SJCRH30 (cell line): ENCODE data around the gene LHFPL2. TPM values are rescaled to one million over a fixed set of nuclear protein-coding genes. Genes with fewer than 3 reads are reported as not detected.

Experiments used
- DNase-seq, 2 experiments: peaks; one replicate each; pipeline ENCODE4 v3.0.0-alpha.2; 2015 to 2020
- H3K27ac ChIP-seq: fragments of 250-450 bp; sonication (Bioruptor Pico); 2 replicates; pipeline ENCODE4 v1.5.1; 2020; ENCODE audit warnings: mild to moderate bottlenecking, moderate library complexity
- H3K27me3 ChIP-seq: fragments of 250-450 bp; sonication (Bioruptor Pico); 2 replicates; pipeline ENCODE4 v1.5.1; 2020; ENCODE audit warnings: mild to moderate bottlenecking, moderate library complexity
- H3K36me3 ChIP-seq: fragments of 250-450 bp; sonication (Bioruptor Pico); 2 replicates; pipeline ENCODE4 v1.5.1; 2020; ENCODE audit warnings: mild to moderate bottlenecking, moderate library complexity
- H3K4me1 ChIP-seq: fragments of 250-450 bp; sonication (Bioruptor Pico); 2 replicates; pipeline ENCODE4 v1.5.1; 2020; ENCODE audit warnings: mild to moderate bottlenecking, moderate library complexity
- H3K4me3 ChIP-seq: fragments of 250-450 bp; sonication (Bioruptor Pico); 2 replicates; pipeline ENCODE4 v1.5.1; 2020; ENCODE audit warnings: mild to moderate bottlenecking, moderate library complexity
- H3K9me3 ChIP-seq: fragments of 250-450 bp; sonication (Bioruptor Pico); replicated peaks from 2 replicates; pipeline ENCODE4 v1.5.1; 2020; ENCODE audit warnings: mild to moderate bottlenecking, moderate library complexity
- total RNA-seq: library from RNA; depleted of rRNA; stranded (reverse); fragments of >200 nt; shearing (Covaris generic); gene quantifications from 2 replicates; pipeline ENCODE4 v1.2.3, GENCODE V29; 2014

The LHFPL2 gene
- total RNA-seq, 1 experiment from 2014 or later = 21.7 TPM

DNA sequence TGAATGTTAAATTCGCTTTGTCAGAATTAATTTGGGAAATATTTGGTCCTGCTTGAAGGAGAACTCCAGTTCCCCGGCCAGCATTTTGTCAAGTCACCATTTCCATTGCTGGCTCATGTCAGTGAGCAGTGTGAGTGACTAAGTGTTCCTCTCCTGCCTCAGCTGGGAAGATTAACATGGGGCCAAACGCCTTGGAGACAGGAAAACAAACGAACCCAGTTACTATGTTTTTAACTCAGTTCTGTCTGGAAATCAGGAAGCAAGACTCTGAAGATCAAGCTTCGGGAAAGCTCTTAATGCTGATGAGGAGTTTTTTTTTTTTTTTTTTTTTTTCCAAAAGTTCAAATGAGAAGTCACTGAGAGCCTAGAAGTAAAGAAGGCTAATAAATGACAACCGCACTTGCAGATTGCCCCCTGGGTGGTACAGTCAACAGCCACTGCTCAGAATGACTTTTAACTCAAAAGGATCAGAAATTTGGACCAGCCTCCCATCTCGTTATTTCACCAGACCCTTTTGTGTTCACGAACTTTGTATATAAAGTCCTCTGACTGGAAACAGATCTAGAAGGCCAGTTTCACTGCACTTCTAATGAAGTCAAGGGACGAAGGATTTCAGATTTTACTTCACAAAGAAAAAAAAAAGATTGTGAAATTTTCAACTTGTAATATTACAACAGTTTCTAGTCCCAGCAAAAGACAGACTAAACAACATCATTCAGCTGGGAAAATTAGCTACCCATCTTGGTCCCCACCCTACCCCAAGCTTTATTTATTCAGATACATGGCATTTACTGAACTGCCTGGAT, 121.3 kb downstream of the LHFPL2 start:
- H3K4me1 ChIP-seq = no peaks in the 10 kb centered on the region
- no peaks in the 10 kb centered on the region for H3K9me3 ChIP-seq
- H3K36me3 ChIP-seq = peaks cover 2% of the 10 kb centered on the region; the same call in 1 of the 2 replicates
- DNase-seq = no peak
- no peak overlapping the region for H3K4me3 ChIP-seq
- H3K27me3 ChIP-seq = no peaks in the 10 kb centered on the region
- H3K27ac ChIP-seq = no peak overlapping the region

DNA sequence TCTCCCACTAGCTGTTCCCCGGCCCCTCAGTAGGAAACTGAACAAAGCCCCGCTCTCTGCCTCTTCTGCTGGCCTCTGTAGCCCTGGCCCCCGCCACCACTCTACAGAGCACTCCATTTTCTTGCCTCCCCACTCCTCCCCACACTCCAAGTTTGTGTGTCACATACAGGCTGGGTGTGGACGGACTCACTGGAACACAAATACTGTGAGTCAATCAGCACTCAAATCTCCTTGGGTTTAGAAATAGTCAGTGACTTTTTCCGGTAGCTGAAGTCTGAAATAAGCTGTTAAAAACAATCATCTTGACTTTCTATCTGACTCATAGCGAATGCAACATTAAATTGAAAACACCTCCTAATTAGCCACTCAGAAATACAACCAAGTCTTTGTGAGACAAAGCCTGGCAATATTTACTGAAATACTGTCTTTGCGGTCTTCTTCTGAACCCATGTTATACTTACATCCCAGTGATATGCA, 122.5 kb downstream of the LHFPL2 start:
- H3K9me3 ChIP-seq = no peaks in the 10 kb centered on the region
- DNase-seq = no peak
- peaks cover 5% of the 10 kb centered on the region; the same call in 1 of the 2 replicates for H3K4me1 ChIP-seq
- H3K4me3 ChIP-seq = no peak overlapping the region
- peaks cover 2% of the 10 kb centered on the region; the same call in 1 of the 2 replicates for H3K36me3 ChIP-seq
- H3K27ac ChIP-seq = no peak overlapping the region
- H3K27me3 ChIP-seq = no peaks in the 10 kb centered on the region

DNA sequence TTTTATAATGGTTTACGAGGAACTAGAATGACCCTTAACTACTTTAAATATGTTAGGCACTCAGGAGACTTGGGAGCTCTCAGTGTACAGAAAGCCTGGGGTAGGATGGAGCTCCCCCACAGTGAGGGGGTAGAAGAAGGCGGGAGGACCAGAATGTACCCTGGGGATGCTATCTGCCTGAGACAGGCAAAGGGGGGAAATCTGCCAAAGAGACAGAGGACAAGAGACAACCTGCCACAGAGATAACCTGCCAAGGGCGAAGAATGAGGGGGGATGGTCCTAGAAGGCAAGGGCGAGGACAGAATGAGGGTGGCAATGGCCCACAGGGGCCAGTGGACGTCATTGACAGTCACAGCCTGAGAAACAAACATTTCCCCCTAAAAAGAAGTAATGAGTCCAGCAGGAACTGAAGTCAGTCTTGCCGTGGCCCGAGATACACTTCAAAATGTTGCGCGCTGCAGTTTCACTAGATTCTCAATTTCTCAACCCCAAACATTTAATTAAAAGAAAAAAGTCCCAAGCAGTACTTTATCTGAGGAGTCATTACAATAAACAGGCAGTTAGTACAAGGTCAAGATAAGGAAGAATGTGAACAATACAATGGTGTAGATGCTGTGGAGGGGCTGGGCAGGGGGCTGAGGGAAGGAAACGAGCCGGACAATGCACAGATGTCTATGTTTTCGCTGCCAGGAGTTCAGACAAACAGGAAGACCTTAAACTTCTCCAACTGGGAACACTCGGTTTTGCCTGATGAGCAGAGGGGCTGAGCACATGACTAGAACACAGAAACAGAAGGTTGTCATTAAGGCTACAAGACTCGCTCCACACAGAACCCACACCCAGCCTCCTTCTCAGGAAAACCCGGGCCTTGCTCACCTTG, 125.0 kb downstream of the LHFPL2 start:
- Histone ChIP-seq H3K4me3 (no peak overlapping the region), H3K27ac (no peak overlapping the region), H3K9me3 (no peaks in the 10 kb centered on the region), H3K27me3 (no peaks in the 10 kb centered on the region), H3K36me3 (peaks cover 2% of the 10 kb centered on the region; the same call in 1 of the 2 replicates), H3K4me1 (peaks cover 18% of the 10 kb centered on the region)
- DNase-seq = no peak

DNA sequence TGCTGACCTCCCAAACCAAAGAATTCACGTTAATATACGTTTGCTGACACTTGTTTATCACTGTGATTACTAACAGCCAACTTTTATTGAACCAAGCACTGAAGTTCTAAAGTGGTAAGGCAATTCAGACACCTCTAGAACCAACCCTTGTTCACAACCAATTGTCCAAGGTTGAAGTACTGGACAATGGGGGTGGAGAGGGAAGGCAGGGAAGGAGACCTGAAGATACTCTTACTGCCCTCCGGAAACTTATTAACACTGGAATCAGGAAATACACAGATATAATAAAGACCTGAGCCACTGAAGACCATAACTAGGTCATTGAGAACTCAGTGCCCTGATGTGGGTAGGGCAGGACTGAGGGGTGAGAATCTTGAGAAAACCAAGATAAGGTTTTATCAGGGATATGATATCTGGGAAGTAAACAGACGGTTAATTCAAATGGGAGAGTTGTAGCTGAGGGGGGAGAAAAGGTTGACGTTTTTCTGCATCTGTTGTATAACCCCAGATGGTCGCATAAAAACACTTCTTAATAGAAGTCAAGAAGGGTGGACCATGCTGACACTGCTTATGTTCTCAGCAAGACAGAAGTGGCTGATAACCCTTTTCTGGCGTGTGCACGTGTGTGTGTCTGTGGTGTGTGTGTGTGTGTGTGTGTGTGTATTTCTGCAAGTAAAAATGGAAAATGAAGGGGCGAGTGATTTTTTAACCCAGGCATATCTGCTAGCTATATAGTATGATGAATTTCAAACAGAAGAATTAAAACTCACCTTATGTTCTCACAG, 125.9 kb downstream of the LHFPL2 start:
- no peaks in the 10 kb centered on the region for H3K9me3 ChIP-seq
- no peaks in the 10 kb centered on the region for H3K27me3 ChIP-seq
- peaks cover 25% of the 10 kb centered on the region for H3K4me1 ChIP-seq
- no peak overlapping the region for H3K27ac ChIP-seq
- DNase-seq = no peak
- H3K36me3 ChIP-seq = peaks cover 2% of the 10 kb centered on the region; the same call in 1 of the 2 replicates
- H3K4me3 ChIP-seq = no peak overlapping the region

DNA sequence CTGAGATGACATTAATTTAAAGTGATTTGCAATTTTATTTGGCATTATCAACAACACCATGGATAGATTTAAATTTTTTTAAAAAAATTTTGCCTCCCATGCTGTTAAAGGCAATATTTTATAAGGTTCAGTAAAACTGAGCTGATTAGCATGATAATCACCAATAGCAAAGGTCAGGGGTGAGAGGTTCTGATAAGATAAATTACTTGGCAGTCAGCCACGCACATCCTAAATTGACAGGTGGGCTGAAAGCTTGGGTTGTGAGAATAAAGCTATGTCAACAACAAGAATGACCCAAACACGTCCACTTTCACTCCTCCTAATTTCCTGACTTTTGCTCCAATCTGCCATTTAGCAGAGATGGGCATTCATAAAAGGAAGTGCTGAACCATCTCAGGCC, 127.1 kb downstream of the LHFPL2 start:
- H3K9me3 ChIP-seq = no peaks in the 10 kb centered on the region
- H3K4me1 ChIP-seq = peaks cover 37% of the 10 kb centered on the region
- DNase-seq = no peak
- H3K4me3 ChIP-seq = no peak overlapping the region
- no peak overlapping the region for H3K27ac ChIP-seq
- peaks cover 2% of the 10 kb centered on the region; the same call in 1 of the 2 replicates for H3K36me3 ChIP-seq
- H3K27me3 ChIP-seq = no peaks in the 10 kb centered on the region

DNA sequence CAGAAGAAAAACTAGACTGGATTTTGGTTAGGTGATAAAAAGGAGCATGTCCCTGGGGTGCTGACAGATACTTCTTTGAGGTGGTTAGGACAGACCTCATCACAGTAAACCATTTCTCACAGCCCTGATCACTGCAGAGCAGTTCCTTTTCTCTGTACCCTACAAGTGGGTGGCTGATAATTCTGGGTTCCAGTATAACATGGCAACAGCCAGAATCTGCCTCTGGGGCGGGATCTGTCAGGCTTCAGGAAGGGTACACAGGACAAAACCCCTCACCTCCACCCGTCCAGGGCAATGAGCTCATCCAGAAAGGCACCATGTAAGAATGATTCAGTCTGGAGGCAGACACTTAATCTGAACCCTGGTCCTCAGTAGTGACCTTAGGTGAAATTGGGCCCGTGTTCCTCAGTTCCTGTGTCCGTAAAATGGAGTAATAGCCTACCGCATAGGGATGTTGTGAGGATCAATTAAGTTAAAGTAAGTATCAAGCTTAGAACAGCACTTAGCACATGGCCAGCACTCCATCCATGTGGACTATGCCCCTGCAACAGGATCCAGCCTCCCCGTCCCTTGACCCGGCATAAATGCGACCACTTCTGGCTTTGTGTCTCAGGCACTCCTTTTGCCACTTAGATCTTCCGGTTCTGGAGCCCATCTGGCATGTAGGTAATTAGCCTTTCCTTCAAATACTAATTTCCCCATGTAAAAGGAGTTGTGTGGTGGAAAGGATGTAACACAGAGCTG, 129.2 kb downstream of the LHFPL2 start:
- peaks cover 2% of the 10 kb centered on the region; the same call in 1 of the 2 replicates for H3K36me3 ChIP-seq
- no peak for DNase-seq
- H3K27ac ChIP-seq = peak overlapping the region; percentile 77
- H3K9me3 ChIP-seq = no peaks in the 10 kb centered on the region
- H3K27me3 ChIP-seq = no peaks in the 10 kb centered on the region
- H3K4me3 ChIP-seq = no peak overlapping the region
- peaks cover 56% of the 10 kb centered on the region for H3K4me1 ChIP-seq

DNA sequence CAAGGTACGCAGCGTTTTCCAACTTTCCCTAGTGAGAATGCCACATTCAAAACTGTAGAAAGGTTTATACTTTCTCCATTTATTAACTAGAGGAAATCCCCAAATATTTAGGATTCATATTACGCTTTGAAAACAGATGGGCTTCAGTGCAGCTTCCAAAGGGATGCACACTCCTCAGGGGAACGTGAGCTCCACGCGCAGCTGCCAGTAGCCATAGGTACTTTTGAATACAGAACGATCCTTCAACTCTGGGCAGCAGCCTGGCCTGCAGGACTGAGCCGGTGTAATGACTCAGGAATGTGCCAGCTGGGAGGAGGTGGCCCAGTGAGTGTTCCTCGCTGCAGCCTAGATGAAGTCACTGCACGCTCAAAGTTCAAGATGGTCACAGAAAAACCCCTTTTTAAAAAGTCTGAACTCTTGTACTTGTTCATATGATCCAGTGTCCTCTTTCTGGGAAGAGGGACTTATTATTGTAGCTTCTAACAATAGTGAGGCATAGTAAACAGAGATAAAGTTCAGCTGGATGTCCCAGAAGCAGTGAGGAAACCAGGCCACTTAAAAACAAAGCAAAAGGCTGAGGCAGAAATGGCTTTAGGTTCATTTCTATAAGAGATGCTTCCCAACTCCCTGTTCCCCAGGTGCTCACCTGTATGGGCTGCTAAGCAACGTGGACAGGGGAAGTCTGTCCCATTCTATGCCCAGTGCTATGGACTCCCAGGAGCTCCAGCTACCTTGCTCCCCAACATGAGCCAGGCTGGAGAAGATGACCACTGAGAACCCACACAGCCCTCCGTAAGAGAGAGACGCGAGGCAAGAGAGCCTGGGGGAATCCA, 130.0 kb downstream of the LHFPL2 start:
- DNase-seq = peak; percentile 90 to 92
- no peak overlapping the region for H3K4me3 ChIP-seq
- peaks cover 2% of the 10 kb centered on the region; the same call in 1 of the 2 replicates for H3K36me3 ChIP-seq
- H3K27ac ChIP-seq = peak overlapping the region; percentile 77
- no peaks in the 10 kb centered on the region for H3K9me3 ChIP-seq
- no peaks in the 10 kb centered on the region for H3K27me3 ChIP-seq
- H3K4me1 ChIP-seq = peaks cover 63% of the 10 kb centered on the region

DNA sequence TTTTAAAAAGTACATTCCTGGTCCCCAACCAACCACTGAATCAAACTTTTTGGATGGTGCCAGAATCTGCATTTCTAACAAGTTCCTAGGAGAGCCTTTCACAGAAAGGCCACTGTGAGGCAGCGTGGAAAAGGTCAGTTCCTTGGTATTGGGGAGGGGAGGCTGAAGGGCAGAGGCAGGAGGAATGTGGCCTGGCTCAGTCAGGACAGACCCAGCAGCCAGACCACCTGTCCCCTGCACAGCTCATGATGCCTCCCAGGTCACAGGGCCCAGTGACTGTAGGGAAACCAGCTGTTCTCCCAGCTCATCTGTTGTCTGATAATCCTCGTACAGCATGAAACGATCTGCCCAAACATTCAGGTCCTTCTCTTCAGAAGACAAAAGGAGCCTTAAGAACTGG, 132.9 kb downstream of the LHFPL2 start:
- Histone ChIP-seq H3K36me3 (no peaks in the 10 kb centered on the region), H3K27me3 (no peaks in the 10 kb centered on the region), H3K4me3 (no peak overlapping the region), H3K9me3 (no peaks in the 10 kb centered on the region), H3K27ac (peak overlapping the region; percentile 87), H3K4me1 (peaks cover 57% of the 10 kb centered on the region)
- DNase-seq = peak; percentile 94 to 97

DNA sequence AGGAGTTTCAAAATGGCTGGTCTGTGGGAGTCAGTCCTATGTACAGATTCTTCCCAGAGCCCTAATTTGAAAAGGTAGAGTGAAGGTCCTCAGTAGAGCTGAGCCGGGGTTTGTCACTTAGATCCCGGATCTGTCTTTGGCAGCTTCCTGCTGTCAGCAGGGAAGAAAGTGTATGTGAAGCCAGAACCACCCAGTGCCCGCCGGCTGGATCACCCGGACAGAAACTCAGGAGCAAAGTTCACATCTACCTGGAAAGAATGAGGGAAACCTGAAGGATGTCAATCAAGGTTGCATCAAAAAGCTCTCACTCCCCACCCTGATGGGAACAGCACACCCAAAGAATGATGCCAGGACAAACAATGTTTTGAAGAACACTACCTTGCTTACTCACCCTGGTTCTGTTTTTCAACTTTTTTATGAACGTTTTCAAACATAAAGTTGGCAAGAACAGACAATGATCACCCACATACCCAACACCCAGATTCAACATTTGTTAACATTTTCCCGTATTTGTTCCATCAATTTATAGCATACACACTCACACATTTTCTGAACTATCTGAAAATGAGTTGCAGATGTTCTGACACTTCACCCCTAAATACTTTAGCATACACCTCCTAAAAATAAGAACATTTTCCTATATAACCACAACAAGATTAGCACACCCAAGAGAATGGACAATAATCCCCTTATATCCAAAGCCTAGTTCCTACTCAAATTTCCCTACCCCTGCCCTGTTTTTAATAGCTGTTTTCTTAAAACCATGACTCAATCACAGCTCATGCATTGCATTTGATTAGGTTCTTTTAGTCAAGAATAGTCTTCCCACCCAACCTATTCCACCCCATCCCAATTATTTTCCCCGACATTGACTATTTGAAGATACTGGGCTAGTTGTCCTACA, 133.9 kb downstream of the LHFPL2 start:
- Histone ChIP-seq H3K4me3 (no peak overlapping the region), H3K9me3 (no peaks in the 10 kb centered on the region), H3K27ac (peak overlapping the region; percentile 87), H3K36me3 (no peaks in the 10 kb centered on the region), H3K27me3 (no peaks in the 10 kb centered on the region), H3K4me1 (peaks cover 56% of the 10 kb centered on the region)
- DNase-seq = peak in 1 of 2 experiments; percentile 72

DNA sequence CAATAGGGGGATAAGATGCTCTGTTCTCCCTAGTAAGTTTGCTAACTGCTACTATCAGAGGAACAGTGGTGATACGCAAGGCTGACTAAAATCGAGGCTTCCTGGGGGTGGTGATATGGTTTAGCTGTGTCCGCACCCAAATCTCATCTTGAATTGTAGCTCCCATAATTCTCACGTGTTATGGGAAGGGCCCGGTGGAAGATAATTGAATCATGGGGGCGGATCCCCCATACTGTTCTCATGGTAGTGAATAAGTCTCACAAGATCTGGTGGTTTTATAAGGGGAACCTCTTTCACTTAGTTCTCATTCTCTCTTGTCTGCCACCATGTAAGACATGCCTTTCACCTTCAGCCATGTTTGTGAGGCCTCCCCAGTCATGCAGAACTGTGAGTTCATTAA, 135.1 kb downstream of the LHFPL2 start:
- H3K9me3 ChIP-seq = no peaks in the 10 kb centered on the region
- H3K27me3 ChIP-seq = no peaks in the 10 kb centered on the region
- no peaks in the 10 kb centered on the region for H3K36me3 ChIP-seq
- peaks cover 56% of the 10 kb centered on the region for H3K4me1 ChIP-seq
- no peak overlapping the region for H3K27ac ChIP-seq
- DNase-seq = no peak
- no peak overlapping the region for H3K4me3 ChIP-seq

DNA sequence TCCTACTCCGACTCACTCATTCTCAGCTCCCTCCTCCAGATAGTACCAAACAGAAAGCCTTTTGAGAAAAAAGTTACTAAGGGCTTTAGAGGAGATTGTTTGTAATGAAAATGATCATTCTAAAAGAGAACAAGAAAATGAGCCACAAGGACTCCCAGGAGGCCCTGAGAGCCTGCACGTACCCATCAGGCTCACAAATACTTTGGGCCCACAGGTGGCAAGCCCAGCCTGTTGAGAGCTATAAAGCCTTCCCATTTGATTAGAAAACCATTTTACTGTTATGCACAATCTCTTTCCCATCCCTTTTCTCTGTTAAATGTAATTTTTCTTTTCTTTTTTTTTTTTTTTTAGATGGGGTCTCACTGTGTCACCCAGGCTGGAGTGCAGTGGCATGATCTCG, 136.1 kb downstream of the LHFPL2 start:
- Histone ChIP-seq H3K4me3 (no peak overlapping the region), H3K27me3 (no peaks in the 10 kb centered on the region), H3K36me3 (no peaks in the 10 kb centered on the region), H3K4me1 (peaks cover 57% of the 10 kb centered on the region), H3K9me3 (no peaks in the 10 kb centered on the region), H3K27ac (no peak overlapping the region)
- no peak for DNase-seq

DNA sequence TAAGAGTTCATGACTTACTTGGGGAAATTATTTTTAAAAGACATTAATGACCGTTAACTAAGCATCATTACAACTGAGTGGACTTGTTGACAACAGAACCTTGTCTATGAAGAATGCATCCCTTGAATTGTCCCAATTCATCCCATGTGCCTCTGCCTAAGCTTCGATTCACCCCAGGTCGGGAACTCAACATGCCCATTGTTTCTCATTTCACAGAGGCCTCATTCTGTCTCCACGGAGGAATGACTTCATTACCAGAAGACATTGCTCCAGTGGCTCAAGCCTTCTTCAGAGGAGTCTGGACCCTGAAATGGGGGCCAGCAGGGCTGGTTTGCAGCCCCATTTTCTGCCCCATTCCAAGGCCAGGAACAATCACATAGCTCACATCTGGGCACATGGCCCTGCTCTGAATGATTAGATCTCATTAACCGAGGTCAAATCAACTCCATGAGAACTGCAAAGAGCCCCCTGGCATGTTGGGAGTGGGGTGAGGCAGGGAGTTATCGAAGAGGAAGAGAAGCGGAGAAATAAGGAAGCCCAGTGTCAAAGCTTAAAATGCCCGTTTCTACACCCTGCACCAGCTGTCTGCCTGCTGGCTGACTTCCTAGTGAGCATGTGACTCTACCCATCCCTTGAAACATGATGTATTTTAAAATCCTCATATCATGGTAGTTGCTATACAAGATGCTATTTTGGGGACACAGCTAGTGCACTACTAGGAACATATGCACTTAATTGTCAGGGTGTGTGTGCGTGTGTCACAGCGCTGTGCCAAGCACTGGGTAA, 137.3 kb downstream of the LHFPL2 start:
- no peak for DNase-seq
- no peaks in the 10 kb centered on the region for H3K27me3 ChIP-seq
- no peaks in the 10 kb centered on the region for H3K36me3 ChIP-seq
- H3K4me1 ChIP-seq = peaks cover 48% of the 10 kb centered on the region
- no peak overlapping the region for H3K4me3 ChIP-seq
- H3K27ac ChIP-seq = no peak overlapping the region
- H3K9me3 ChIP-seq = no peaks in the 10 kb centered on the region
